Endothelial cell of umbilical vein (primary cell): ENCODE results near the gene C1orf146. TPM values are rescaled to one million over a fixed set of nuclear protein-coding genes. Genes with fewer than 3 reads are reported as not detected.

Source experiments
- BruUV-seq: library from RNA; stranded (reverse); fragments of 400-500 nt; replicated peaks from 2 replicates; lab custom pipeline; 2021; lab: Mats Ljungman, UMichigan
- CTCF ChIA-PET: fragments of 300-600, 350-600 bp; sonication (Branson Sonifier 250); formaldehyde crosslinking; loops from one replicate; lab custom pipeline; 2021; ENCODE audit warnings: antibody characterized with exemption, inconsistent platforms; lab: Charles Lee
- POLR2A ChIA-PET: fragments of 300-600, 350-600 bp; sonication (Branson Sonifier 250); formaldehyde crosslinking; loops from one replicate; lab custom pipeline; 2021; ENCODE audit warnings: antibody characterized with exemption, inconsistent platforms; lab: Charles Lee
- DNase-seq: peaks from one replicate; pipeline ENCODE4 v3.0.0-alpha.2; 2011; ENCODE audit warnings: low read depth, low spot score
- FAIRE-seq: peaks from 2 replicates; lab custom pipeline; 2011; peaks lifted over from hg19 to GRCh38; lab: Jason Lieb, UNC
- H2AFZ ChIP-seq: 2 replicates; pipeline ENCODE4 v1.6.0; 2012; ENCODE audit warnings: low read depth, low read length, control low read depth, inconsistent platforms
- H3K27ac ChIP-seq: 2 replicates; pipeline ENCODE4 v1.5.1; 2011; ENCODE audit warnings: low read depth, mild to moderate bottlenecking, control low read depth, low read length, moderate library complexity; ENCODE audit not compliant: insufficient read depth
- H3K27me3 ChIP-seq, 2 experiments: 2 replicates each; pipeline versions ENCODE4 v1.6.0 to v1.6.1; 2011; ENCODE audit warnings: low read length in 2 of 2, mixed read lengths in 1 of 2; ENCODE audit not compliant: control insufficient read depth in 2 of 2, insufficient read depth in 2 of 2
- H3K36me3 ChIP-seq, 2 experiments: 2 replicates in 1 of 2; 3 replicates in 1 of 2; pipeline ENCODE4 v1.5.1; 2011; ENCODE audit warnings: low read length in 2 of 2, mild to moderate bottlenecking in 1 of 2, moderate library complexity in 1 of 2; ENCODE audit not compliant: control insufficient read depth in 2 of 2, insufficient read depth in 2 of 2; ENCODE audit errors: extremely low read depth in 1 of 2
- H3K4me1 ChIP-seq: 3 replicates; pipeline ENCODE4 v1.5.1; 2011; ENCODE audit warnings: mild to moderate bottlenecking, low read length; ENCODE audit not compliant: control insufficient read depth, insufficient read depth; ENCODE audit errors: extremely low read depth
- H3K4me2 ChIP-seq: 2 replicates; pipeline ENCODE4 v1.6.1; 2011; ENCODE audit warnings: low read length, control low read depth, mixed read lengths; ENCODE audit not compliant: insufficient read depth
- H3K4me3 ChIP-seq, 3 experiments: fragments of 200-600 bp in 1 of 3; sonication (generic), shearing (Covaris generic) in 1 of 3; replicated peaks in 1 of 3; 2 replicates each; pipeline ENCODE4 v1.5.1; 2011 to 2016; ENCODE audit warnings: control low read depth in 3 of 3, low read length in 3 of 3, mild to moderate bottlenecking in 2 of 3, inconsistent platforms in 1 of 3, low read depth in 1 of 3, moderate library complexity in 1 of 3; ENCODE audit not compliant: insufficient read depth in 1 of 3
- H3K79me2 ChIP-seq: 2 replicates; pipeline ENCODE4 v1.6.0; 2012; ENCODE audit warnings: low read length, inconsistent platforms; ENCODE audit not compliant: control insufficient read depth, insufficient read depth
- H3K9ac ChIP-seq: replicated peaks from 2 replicates; pipeline ENCODE3; 2011; ENCODE audit warnings: low read length, control low read depth; ENCODE audit not compliant: insufficient read depth; ENCODE audit errors: extremely low read depth
- H3K9me1 ChIP-seq: replicated peaks from 3 replicates; pipeline ENCODE4 v1.6.0; 2011; ENCODE audit warnings: mild to moderate bottlenecking, low read length; ENCODE audit not compliant: control insufficient read depth, insufficient read depth; ENCODE audit errors: extremely low read depth
- H3K9me3 ChIP-seq: replicated peaks from 2 replicates; pipeline ENCODE4 v1.5.1; 2012; ENCODE audit warnings: low read length, inconsistent platforms; ENCODE audit not compliant: control insufficient read depth, insufficient read depth
- H4K20me1 ChIP-seq: replicated peaks from 2 replicates; pipeline ENCODE3; 2011; ENCODE audit warnings: mild to moderate bottlenecking, low read length; ENCODE audit not compliant: control insufficient read depth, insufficient read depth; ENCODE audit errors: extremely low read depth
- EZH2 ChIP-seq: IDR thresholded peaks from 2 replicates; pipeline ENCODE4 v1.6.1; 2012; ENCODE audit warnings: borderline replicate concordance, low read depth, mild to moderate bottlenecking, moderate library complexity, low read length, inconsistent platforms; ENCODE audit not compliant: severe bottlenecking
- FOS ChIP-seq: IDR thresholded peaks from 2 replicates; pipeline ENCODE4 v1.6.1; 2011; ENCODE audit warnings: mild to moderate bottlenecking, low read length, moderate library complexity, borderline replicate concordance; ENCODE audit not compliant: insufficient read depth
- GATA2 ChIP-seq: IDR thresholded peaks from 2 replicates; pipeline ENCODE4 v1.7.0; 2011; ENCODE audit warnings: low read depth, mild to moderate bottlenecking, moderate library complexity, mixed read lengths, low read length; ENCODE audit not compliant: insufficient read length, insufficient read depth
- JUN ChIP-seq: IDR thresholded peaks from 2 replicates; pipeline ENCODE4 v1.6.1; 2011; ENCODE audit warnings: borderline replicate concordance, low read depth; ENCODE audit not compliant: insufficient read length, insufficient read depth
- MAX ChIP-seq: IDR thresholded peaks from 2 replicates; pipeline ENCODE4 v1.6.1; 2011; ENCODE audit not compliant: insufficient read depth, insufficient read length
- MYC ChIP-seq: IDR thresholded peaks from one replicate; pipeline ENCODE4 v1.6.1; 2011; ENCODE audit warnings: mild to moderate bottlenecking, low read depth, low read length
- POLR2A ChIP-seq: IDR thresholded peaks from 2 replicates; pipeline ENCODE4 v1.6.1; 2012; ENCODE audit warnings: low read depth, mild to moderate bottlenecking, control low read depth, low read length
- POLR2AphosphoS5 ChIP-seq: IDR thresholded peaks from 2 replicates; pipeline ENCODE4 v1.6.1; 2012; ENCODE audit warnings: low read depth, mild to moderate bottlenecking, control low read depth, low read length, moderate library complexity; ENCODE audit not compliant: insufficient read depth
- dilution Hi-C: fragments of 300-500 bp; cut with MboI; formaldehyde crosslinking; loops from one replicate; pipeline ENCODE4 v1.15.0; 2019; ENCODE audit warnings: low sequenced_read_pairs; ENCODE audit not compliant: extremely low pct_ligation_motif_present
- intact Hi-C: fragments of 100-400 bp; cut with micrococcal nuclease; formaldehyde crosslinking; loops from one replicate; pipeline ENCODE4 v1.10.0; 2022
- polyA plus RNA-seq, 4 experiments: library from polyadenylated mRNA; depleted of rRNA in 3 of 4; stranded (reverse) in 3 of 4; unstranded in 1 of 4; fragments of >200 nt; gene quantifications; 2 replicates each; pipeline versions ENCODE4 v1.2.1 to v1.2.3, GENCODE V29; 2011 to 2012; ENCODE audit warnings: missing spikeins in 1 of 4
- total RNA-seq: library from RNA; stranded (reverse); gene quantifications from 2 replicates; pipeline ENCODE4 v1.2.3, GENCODE V29; 2021
- TF ChIP-seq, protein P1 (sequence below), 2 donors: IDR thresholded peaks; 1 replicate in 1 of 2; 2 replicates in 1 of 2; pipeline ENCODE4 v1.5.1; 2011; ENCODE audit warnings: low read length in 2 of 2, mild to moderate bottlenecking in 2 of 2, moderate library complexity in 2 of 2, control low read depth in 1 of 2, inconsistent platforms in 1 of 2, low read depth in 1 of 2; ENCODE audit not compliant: insufficient read depth in 1 of 2; ENCODE audit errors: extremely low read depth in 1 of 2

C1orf146 gene
- total and polyA plus RNA-seq, 2 donors (not counting 3 experiments of a cell fraction or from before 2014, with no cell fraction given): not detected

- Histone ChIP-seq H3K4me2 (no peak overlapping the region), H3K9me3 (no peaks in the 10 kb centered on the region), H3K36me3 (no peaks in the 10 kb centered on the region), H2AFZ (no peak overlapping the region), H3K9ac (no peak overlapping the region), H3K27ac (no peak overlapping the region), H3K9me1 (no peaks in the 10 kb centered on the region), H4K20me1 (no peaks in the 10 kb centered on the region), H3K27me3 (peaks cover 0 to 3% of the 10 kb centered on the region in 2 experiments), H3K79me2 (no peaks in the 10 kb centered on the region), H3K4me3 (no peak overlapping the region), H3K4me1 (no peaks in the 10 kb centered on the region)
- intact Hi-C loops: no loop called here
- no TSS peak for BruUV-seq
- DNase-seq (no peak), FAIRE-seq (no peak)
- no peak for TF ChIP-seq POLR2A
- TF ChIP-seq, protein P1, sequence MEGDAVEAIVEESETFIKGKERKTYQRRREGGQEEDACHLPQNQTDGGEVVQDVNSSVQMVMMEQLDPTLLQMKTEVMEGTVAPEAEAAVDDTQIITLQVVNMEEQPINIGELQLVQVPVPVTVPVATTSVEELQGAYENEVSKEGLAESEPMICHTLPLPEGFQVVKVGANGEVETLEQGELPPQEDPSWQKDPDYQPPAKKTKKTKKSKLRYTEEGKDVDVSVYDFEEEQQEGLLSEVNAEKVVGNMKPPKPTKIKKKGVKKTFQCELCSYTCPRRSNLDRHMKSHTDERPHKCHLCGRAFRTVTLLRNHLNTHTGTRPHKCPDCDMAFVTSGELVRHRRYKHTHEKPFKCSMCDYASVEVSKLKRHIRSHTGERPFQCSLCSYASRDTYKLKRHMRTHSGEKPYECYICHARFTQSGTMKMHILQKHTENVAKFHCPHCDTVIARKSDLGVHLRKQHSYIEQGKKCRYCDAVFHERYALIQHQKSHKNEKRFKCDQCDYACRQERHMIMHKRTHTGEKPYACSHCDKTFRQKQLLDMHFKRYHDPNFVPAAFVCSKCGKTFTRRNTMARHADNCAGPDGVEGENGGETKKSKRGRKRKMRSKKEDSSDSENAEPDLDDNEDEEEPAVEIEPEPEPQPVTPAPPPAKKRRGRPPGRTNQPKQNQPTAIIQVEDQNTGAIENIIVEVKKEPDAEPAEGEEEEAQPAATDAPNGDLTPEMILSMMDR (IDR thresholded peaks at IDR 0.05; ENCODE audit: extremely low read depth in 1 of 2, insufficient read depth in 1 of 2, low read depth in 1 of 2, low read length in 2 of 2): no peak
- TF ChIP-seq GATA2: no peak
- TF ChIP-seq JUN: no peak
- no peak for TF ChIP-seq EZH2
- no peak for TF ChIP-seq MYC
- no peak for TF ChIP-seq FOS
- TF ChIP-seq POLR2AphosphoS5: no peak
- TF ChIP-seq MAX: no peak
- CTCF ChIA-PET: interaction anchor here (0.8 kb wide), 1 partner anchor 23 kb away, joined by 3 read pairs; no protein-coding TSS in a partner anchor
- dilution Hi-C loops: no loop called here
- POLR2A ChIA-PET: no interaction called here
Measured at GRCh38 chr1:92191726-92192125, 26.0 kb upstream of the C1orf146 start.
